Common myeloid progenitor, CD34-positive (primary cell): ENCODE results near the gene EGFR.

ENCODE experiments used
- CTCF ChIA-PET: fragments of 350-600 bp; sonication (Branson Sonifier 250); formaldehyde crosslinking; loops from one replicate; lab custom pipeline; 2021; ENCODE audit warnings: antibody characterized with exemption; lab: Charles Lee
- POLR2A ChIA-PET: fragments of 350-600 bp; sonication (Branson Sonifier 250); formaldehyde crosslinking; loops from one replicate; lab custom pipeline; 2021; ENCODE audit warnings: antibody characterized with exemption; lab: Charles Lee
- DNase-seq, 3 donors: peaks; one replicate each; pipeline versions ENCODE4 v3.0.0 to v3.0.0-alpha.2; 2013
- H3K27ac ChIP-seq, 2 experiments: 1 replicate in 1 of 2; 2 replicates in 1 of 2; pipeline ENCODE4 v1.7.0; 2013; ENCODE audit warnings: inconsistent platforms in 2 of 2, low read length in 2 of 2, mild to moderate bottlenecking in 2 of 2, low read depth in 1 of 2, moderate library complexity in 1 of 2; ENCODE audit not compliant: severe bottlenecking in 2 of 2, insufficient read depth in 1 of 2, poor library complexity in 1 of 2
- H3K27me3 ChIP-seq, 5 experiments: replicated peaks in 2 of 5; 1 replicate in 3 of 5; 2 replicates in 2 of 5; pipeline versions ENCODE4 v1.6.1 to v1.7.0; 2013; ENCODE audit warnings: low read length in 4 of 5, mild to moderate bottlenecking in 2 of 5, moderate library complexity in 2 of 5, inconsistent platforms in 1 of 5; ENCODE audit not compliant: insufficient read depth in 5 of 5, control insufficient read depth in 4 of 5
- H3K36me3 ChIP-seq, 4 experiments: 1 replicate in 2 of 4; 2 replicates in 2 of 4; pipeline versions ENCODE4 v1.6.1 to v1.7.0; 2013; ENCODE audit warnings: low read length in 3 of 4, control low read depth in 1 of 4, mild to moderate bottlenecking in 1 of 4; ENCODE audit not compliant: control insufficient read depth in 4 of 4, insufficient read depth in 4 of 4
- H3K4me1 ChIP-seq, 4 experiments: 1 replicate in 3 of 4; 2 replicates in 1 of 4; pipeline versions ENCODE4 v1.6.1 to v1.7.1; 2013; ENCODE audit warnings: low read length in 3 of 4, mild to moderate bottlenecking in 3 of 4, control low read depth in 1 of 4, inconsistent platforms in 1 of 4, moderate library complexity in 1 of 4; ENCODE audit not compliant: control insufficient read depth in 4 of 4, insufficient read depth in 4 of 4; ENCODE audit errors: control extremely low read depth in 1 of 4
- H3K4me3 ChIP-seq, 7 experiments: 1 replicate in 4 of 7; 2 replicates in 3 of 7; pipeline versions ENCODE4 v1.5.1 to v1.7.0; 2013; ENCODE audit warnings: mild to moderate bottlenecking in 7 of 7, low read length in 6 of 7, moderate library complexity in 6 of 7, inconsistent platforms in 2 of 7, low read depth in 2 of 7, control low read depth in 1 of 7; ENCODE audit not compliant: insufficient read depth in 4 of 7, control insufficient read depth in 1 of 7; ENCODE audit errors: extremely low read depth in 1 of 7
- H3K9me3 ChIP-seq, 5 experiments: 1 replicate in 4 of 5; 2 replicates in 1 of 5; pipeline versions ENCODE4 v1.6.1 to v1.7.1; 2013; ENCODE audit warnings: low read length in 4 of 5, mild to moderate bottlenecking in 2 of 5, inconsistent platforms in 1 of 5, low read depth in 1 of 5, moderate library complexity in 1 of 5; ENCODE audit not compliant: control insufficient read depth in 4 of 5, insufficient read depth in 2 of 5; ENCODE audit errors: control extremely low read depth in 1 of 5
- WGBS: methylation state at CpG from one replicate; pipeline ENCODE4 v1.1.5; 2013; ENCODE audit not compliant: insufficient coverage; 5-methylcytosine and 5-hydroxymethylcytosine counted together

Gene EGFR

GRCh38 chr7:55036950-55037736 is 18.3 kb downstream of the EGFR start:
- Histone ChIP-seq H3K27me3 (peaks cover 0 to 5% (median 0%) of the 10 kb centered on the region in 5 experiments), H3K4me1 (no peaks in the 10 kb centered on the region), H3K9me3 (no peaks in the 10 kb centered on the region), H3K27ac (no peak overlapping the region), H3K36me3 (no peaks in the 10 kb centered on the region), H3K4me3 (no peak overlapping the region)
- WGBS: 90% methylated on average over 11 of the region's 13 CpGs
- POLR2A ChIA-PET: no interaction called here
- CTCF ChIA-PET: no interaction called here
- DNase-seq: no peak

- no peaks in the 10 kb centered on the region for H3K9me3 ChIP-seq
- peaks cover 0 to 1% (median 0%) of the 10 kb centered on the region in 5 experiments for H3K27me3 ChIP-seq
- no peak overlapping the region for H3K4me3 ChIP-seq
- no peaks in the 10 kb centered on the region for H3K36me3 ChIP-seq
- DNase-seq: no peak
- H3K4me1 ChIP-seq: no peaks in the 10 kb centered on the region
- WGBS: 92% methylated on average over 3 of the region's 3 CpGs
- ChIA-PET POLR2A (no interaction called here), CTCF (no interaction called here)
- no peak overlapping the region for H3K27ac ChIP-seq
These were observed 25.0 kb downstream of the EGFR start for GRCh38 chr7:55043691-55044370.

- POLR2A ChIA-PET: no interaction called here
- H3K36me3 ChIP-seq: no peaks in the 10 kb centered on the region
- CTCF ChIA-PET: no interaction called here
- peaks cover 0 to 1% (median 0%) of the 10 kb centered on the region in 5 experiments for H3K27me3 ChIP-seq
- H3K4me1 ChIP-seq: no peaks in the 10 kb centered on the region
- no peak overlapping the region for H3K27ac ChIP-seq
- no peak for DNase-seq
- H3K9me3 ChIP-seq: no peaks in the 10 kb centered on the region
- no peak overlapping the region for H3K4me3 ChIP-seq
- 95% methylated on average over 6 of the region's 6 CpGs for WGBS
These were observed 25.5 kb downstream of the EGFR start for GRCh38 chr7:55044371-55044717.

- Histone ChIP-seq H3K4me1 (no peaks in the 10 kb centered on the region), H3K27ac (no peak overlapping the region), H3K4me3 (no peak overlapping the region), H3K9me3 (no peaks in the 10 kb centered on the region), H3K27me3 (peaks cover 0 to 1% (median 0%) of the 10 kb centered on the region in 5 experiments), H3K36me3 (no peaks in the 10 kb centered on the region)
- no peak for DNase-seq
- ChIA-PET CTCF (no interaction called here), POLR2A (no interaction called here)
- 85% methylated on average over 4 of the region's 5 CpGs for WGBS
These were observed 26.0 kb downstream of the EGFR start for GRCh38 chr7:55044791-55045190.

- WGBS: 94% methylated on average over 4 of the region's 7 CpGs
- H3K36me3 ChIP-seq: no peaks in the 10 kb centered on the region
- no peaks in the 10 kb centered on the region for H3K9me3 ChIP-seq
- ChIA-PET CTCF (no interaction called here), POLR2A (no interaction called here)
- DNase-seq: no peak
- peaks cover 0 to 1% (median 0%) of the 10 kb centered on the region in 5 experiments for H3K27me3 ChIP-seq
- H3K4me3 ChIP-seq: no peak overlapping the region
- no peaks in the 10 kb centered on the region for H3K4me1 ChIP-seq
- no peak overlapping the region for H3K27ac ChIP-seq
These were observed 27.9 kb downstream of the EGFR start for GRCh38 chr7:55046582-55047342.

- no peaks in the 10 kb centered on the region for H3K4me1 ChIP-seq
- no peak overlapping the region for H3K27ac ChIP-seq
- H3K9me3 ChIP-seq: no peaks in the 10 kb centered on the region
- WGBS: 100% methylated on average over 3 of the region's 6 CpGs
- ChIA-PET CTCF (no interaction called here), POLR2A (no interaction called here)
- peaks cover 0 to 1% (median 0%) of the 10 kb centered on the region in 5 experiments for H3K27me3 ChIP-seq
- H3K36me3 ChIP-seq: no peaks in the 10 kb centered on the region
- DNase-seq: no peak
- H3K4me3 ChIP-seq: no peak overlapping the region
These were observed 29.5 kb downstream of the EGFR start for GRCh38 chr7:55048221-55048859.
